GM18870 (cell line): ENCODE results near the gene SLC22A23.

ENCODE experiments used
- ATAC-seq: cut with Tn5 transposase; IDR thresholded peaks from one replicate; pipeline ENCODE4 v1.9.1; 2021; ENCODE audit warnings: moderate library complexity; ENCODE audit not compliant: unreplicated experiment

The SLC22A23 gene

GRCh38 chr6:3276174-3277167 lies 180.4 kb downstream of the SLC22A23 start:
- no peak for ATAC-seq

- ATAC-seq, result no peak
These were observed 182.9 kb downstream of the SLC22A23 start for GRCh38 chr6:3273707-3274521.

GRCh38 chr6:3272911-3273547 lies 183.8 kb downstream of the SLC22A23 start:
- no peak for ATAC-seq

- no peak for ATAC-seq
These were observed 185.1 kb downstream of the SLC22A23 start for GRCh38 chr6:3271756-3272155.

GRCh38 chr6:3270258-3270657 lies 186.6 kb downstream of the SLC22A23 start:
- no peak for ATAC-seq

- no peak for ATAC-seq
These were observed 187.4 kb downstream of the SLC22A23 start for GRCh38 chr6:3269281-3269975.

GRCh38 chr6:3268680-3269079 lies 188.2 kb downstream of the SLC22A23 start:
- no peak for ATAC-seq

GRCh38 chr6:3267162-3267561 lies 189.7 kb downstream of the SLC22A23 start:
- ATAC-seq, result no peak

GRCh38 chr6:3266170-3266569 lies 190.7 kb downstream of the SLC22A23 start:
- ATAC-seq, result no peak

- no peak for ATAC-seq
These were observed 191.2 kb downstream of the SLC22A23 start for GRCh38 chr6:3265671-3266070.

GRCh38 chr6:3264356-3264755 lies 192.5 kb downstream of the SLC22A23 start:
- ATAC-seq, result no peak

GRCh38 chr6:3263096-3263495 lies 193.8 kb downstream of the SLC22A23 start:
- no peak for ATAC-seq

GRCh38 chr6:3261921-3262320 lies 194.9 kb downstream of the SLC22A23 start:
- ATAC-seq, result no peak

- no peak for ATAC-seq
These were observed 195.4 kb downstream of the SLC22A23 start for GRCh38 chr6:3261518-3261820.

- ATAC-seq, result no peak
These were observed 195.9 kb downstream of the SLC22A23 start for GRCh38 chr6:3260772-3261517.

GRCh38 chr6:3260296-3260695 lies 196.6 kb downstream of the SLC22A23 start:
- no peak for ATAC-seq

- peak; percentile 29 for ATAC-seq
These were observed 197.3 kb downstream of the SLC22A23 start for GRCh38 chr6:3259491-3259958.

- ATAC-seq, result peak; percentile 47
These were observed 197.9 kb downstream of the SLC22A23 start, which contains the start of gene PSMG4 for GRCh38 chr6:3258720-3259490. Gene PSMG4 (plus strand): TSS chr6:3258947. CDS start chr6:3259023, 76 bp downstream.

GRCh38 chr6:3258201-3258600 lies 198.6 kb downstream of the SLC22A23 start:
- ATAC-seq, result no peak
